ENCODE results near the gene CSMD2.

- no peak for TF ChIP-seq CTCF (IDR thresholded peaks at IDR 0.05)
- no peak for TF ChIP-seq EZH2 (IDR thresholded peaks at IDR 0.05)
Observed at GRCh38 chr1:33932871-33933270, 232.2 kb downstream of the CSMD2 start.

Data from neural progenitor cell (in vitro differentiated cells).